Neural progenitor cell (in vitro differentiated cells): ENCODE results near the gene PPP4C.

Experiments used
- EZH2 ChIP-seq: fragments of 200-600 bp; sonication (generic); IDR thresholded peaks from 2 replicates; pipeline ENCODE4 v1.6.1; 2017; ENCODE audit warnings: antibody characterized with exemption, mild to moderate bottlenecking, moderate library complexity
- EZH2phosphoT487 ChIP-seq: fragments of 200-600 bp; sonication (generic); IDR thresholded peaks from 2 replicates; pipeline ENCODE4 v1.6.1; 2017; ENCODE audit warnings: antibody characterized with exemption
- TF ChIP-seq, protein P1 (sequence below): fragments of 200-600 bp; sonication (generic); IDR thresholded peaks from 2 replicates; pipeline ENCODE4 v1.5.1; 2017; ENCODE audit warnings: antibody characterized with exemption, mild to moderate bottlenecking

DNA sequence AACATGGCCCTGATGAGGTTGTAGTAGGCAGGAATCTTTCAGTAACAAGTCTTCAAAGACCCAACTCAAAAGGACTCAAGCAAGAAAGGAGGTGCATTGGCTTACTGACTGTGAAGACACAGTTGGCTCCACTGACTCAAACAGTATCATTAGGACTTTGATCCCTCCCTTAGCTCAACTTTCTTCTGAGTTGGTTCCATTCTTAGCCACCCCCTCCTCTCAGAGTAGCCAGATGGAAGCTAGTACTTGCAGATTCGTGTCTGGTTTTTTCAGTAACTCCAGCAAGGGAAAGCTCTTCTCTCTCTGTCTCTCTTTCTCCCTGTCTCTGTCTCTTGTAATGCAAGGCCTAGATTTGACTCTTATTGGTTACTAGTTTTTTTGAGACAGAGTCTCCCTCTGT, 52.2 kb downstream of the PPP4C start:
- TF ChIP-seq EZH2 (no peak), EZH2phosphoT487 (no peak)
- TF ChIP-seq, protein P1, sequence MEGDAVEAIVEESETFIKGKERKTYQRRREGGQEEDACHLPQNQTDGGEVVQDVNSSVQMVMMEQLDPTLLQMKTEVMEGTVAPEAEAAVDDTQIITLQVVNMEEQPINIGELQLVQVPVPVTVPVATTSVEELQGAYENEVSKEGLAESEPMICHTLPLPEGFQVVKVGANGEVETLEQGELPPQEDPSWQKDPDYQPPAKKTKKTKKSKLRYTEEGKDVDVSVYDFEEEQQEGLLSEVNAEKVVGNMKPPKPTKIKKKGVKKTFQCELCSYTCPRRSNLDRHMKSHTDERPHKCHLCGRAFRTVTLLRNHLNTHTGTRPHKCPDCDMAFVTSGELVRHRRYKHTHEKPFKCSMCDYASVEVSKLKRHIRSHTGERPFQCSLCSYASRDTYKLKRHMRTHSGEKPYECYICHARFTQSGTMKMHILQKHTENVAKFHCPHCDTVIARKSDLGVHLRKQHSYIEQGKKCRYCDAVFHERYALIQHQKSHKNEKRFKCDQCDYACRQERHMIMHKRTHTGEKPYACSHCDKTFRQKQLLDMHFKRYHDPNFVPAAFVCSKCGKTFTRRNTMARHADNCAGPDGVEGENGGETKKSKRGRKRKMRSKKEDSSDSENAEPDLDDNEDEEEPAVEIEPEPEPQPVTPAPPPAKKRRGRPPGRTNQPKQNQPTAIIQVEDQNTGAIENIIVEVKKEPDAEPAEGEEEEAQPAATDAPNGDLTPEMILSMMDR: no peak
